SK-N-MC (cell line): ENCODE results near the gene FALEC.

Experiments
- EZH2 ChIP-seq: fragments of 200-600 bp; sonication (generic); IDR thresholded peaks from one replicate; pipeline ENCODE4 v1.6.1; 2017; ENCODE audit warnings: antibody characterized with exemption
- POLR2AphosphoS5 ChIP-seq: IDR thresholded peaks from 2 replicates; pipeline ENCODE4 v1.6.1; 2012; ENCODE audit warnings: mild to moderate bottlenecking, low read depth, low read length, borderline replicate concordance

GRCh38 chr1:150575072-150575489 lies 59.5 kb downstream of the FALEC start:
- TF ChIP-seq EZH2 = no peak
- no peak for TF ChIP-seq POLR2AphosphoS5
